ENCODE measurements around the gene PHYHIPL.

GRCh38 chr10:59287587-59288255, 111.3 kb downstream of the PHYHIPL start:
- TF ChIP-seq ZNF140 (tag by site-specific recombination; IDR thresholded peaks at IDR 0.05) (no peak), ZSCAN5A (tag by site-specific recombination; IDR thresholded peaks at IDR 0.05) (no peak), ZNF24 (tag by site-specific recombination; IDR thresholded peaks at IDR 0.05) (no peak), ZNF146 (tag by site-specific recombination; IDR thresholded peaks at IDR 0.05) (no peak), ZBTB20 (tag by site-specific recombination; IDR thresholded peaks at IDR 0.05) (no peak), TCF7L2 (IDR thresholded peaks at IDR 0.05; ENCODE audit: borderline replicate concordance, low read depth, low read length) (no peak), KLF9 (tag by site-specific recombination; IDR thresholded peaks at IDR 0.05; ENCODE audit: low read depth) (no peak)
- TF ChIP-seq, protein P1, sequence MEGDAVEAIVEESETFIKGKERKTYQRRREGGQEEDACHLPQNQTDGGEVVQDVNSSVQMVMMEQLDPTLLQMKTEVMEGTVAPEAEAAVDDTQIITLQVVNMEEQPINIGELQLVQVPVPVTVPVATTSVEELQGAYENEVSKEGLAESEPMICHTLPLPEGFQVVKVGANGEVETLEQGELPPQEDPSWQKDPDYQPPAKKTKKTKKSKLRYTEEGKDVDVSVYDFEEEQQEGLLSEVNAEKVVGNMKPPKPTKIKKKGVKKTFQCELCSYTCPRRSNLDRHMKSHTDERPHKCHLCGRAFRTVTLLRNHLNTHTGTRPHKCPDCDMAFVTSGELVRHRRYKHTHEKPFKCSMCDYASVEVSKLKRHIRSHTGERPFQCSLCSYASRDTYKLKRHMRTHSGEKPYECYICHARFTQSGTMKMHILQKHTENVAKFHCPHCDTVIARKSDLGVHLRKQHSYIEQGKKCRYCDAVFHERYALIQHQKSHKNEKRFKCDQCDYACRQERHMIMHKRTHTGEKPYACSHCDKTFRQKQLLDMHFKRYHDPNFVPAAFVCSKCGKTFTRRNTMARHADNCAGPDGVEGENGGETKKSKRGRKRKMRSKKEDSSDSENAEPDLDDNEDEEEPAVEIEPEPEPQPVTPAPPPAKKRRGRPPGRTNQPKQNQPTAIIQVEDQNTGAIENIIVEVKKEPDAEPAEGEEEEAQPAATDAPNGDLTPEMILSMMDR (tag by site-specific recombination; IDR thresholded peaks at IDR 0.05), result no peak
- TF ChIP-seq, protein P2, sequence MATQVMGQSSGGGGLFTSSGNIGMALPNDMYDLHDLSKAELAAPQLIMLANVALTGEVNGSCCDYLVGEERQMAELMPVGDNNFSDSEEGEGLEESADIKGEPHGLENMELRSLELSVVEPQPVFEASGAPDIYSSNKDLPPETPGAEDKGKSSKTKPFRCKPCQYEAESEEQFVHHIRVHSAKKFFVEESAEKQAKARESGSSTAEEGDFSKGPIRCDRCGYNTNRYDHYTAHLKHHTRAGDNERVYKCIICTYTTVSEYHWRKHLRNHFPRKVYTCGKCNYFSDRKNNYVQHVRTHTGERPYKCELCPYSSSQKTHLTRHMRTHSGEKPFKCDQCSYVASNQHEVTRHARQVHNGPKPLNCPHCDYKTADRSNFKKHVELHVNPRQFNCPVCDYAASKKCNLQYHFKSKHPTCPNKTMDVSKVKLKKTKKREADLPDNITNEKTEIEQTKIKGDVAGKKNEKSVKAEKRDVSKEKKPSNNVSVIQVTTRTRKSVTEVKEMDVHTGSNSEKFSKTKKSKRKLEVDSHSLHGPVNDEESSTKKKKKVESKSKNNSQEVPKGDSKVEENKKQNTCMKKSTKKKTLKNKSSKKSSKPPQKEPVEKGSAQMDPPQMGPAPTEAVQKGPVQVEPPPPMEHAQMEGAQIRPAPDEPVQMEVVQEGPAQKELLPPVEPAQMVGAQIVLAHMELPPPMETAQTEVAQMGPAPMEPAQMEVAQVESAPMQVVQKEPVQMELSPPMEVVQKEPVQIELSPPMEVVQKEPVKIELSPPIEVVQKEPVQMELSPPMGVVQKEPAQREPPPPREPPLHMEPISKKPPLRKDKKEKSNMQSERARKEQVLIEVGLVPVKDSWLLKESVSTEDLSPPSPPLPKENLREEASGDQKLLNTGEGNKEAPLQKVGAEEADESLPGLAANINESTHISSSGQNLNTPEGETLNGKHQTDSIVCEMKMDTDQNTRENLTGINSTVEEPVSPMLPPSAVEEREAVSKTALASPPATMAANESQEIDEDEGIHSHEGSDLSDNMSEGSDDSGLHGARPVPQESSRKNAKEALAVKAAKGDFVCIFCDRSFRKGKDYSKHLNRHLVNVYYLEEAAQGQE (tag by site-specific recombination; IDR thresholded peaks at IDR 0.05), result no peak
- TF ChIP-seq, protein P3, sequence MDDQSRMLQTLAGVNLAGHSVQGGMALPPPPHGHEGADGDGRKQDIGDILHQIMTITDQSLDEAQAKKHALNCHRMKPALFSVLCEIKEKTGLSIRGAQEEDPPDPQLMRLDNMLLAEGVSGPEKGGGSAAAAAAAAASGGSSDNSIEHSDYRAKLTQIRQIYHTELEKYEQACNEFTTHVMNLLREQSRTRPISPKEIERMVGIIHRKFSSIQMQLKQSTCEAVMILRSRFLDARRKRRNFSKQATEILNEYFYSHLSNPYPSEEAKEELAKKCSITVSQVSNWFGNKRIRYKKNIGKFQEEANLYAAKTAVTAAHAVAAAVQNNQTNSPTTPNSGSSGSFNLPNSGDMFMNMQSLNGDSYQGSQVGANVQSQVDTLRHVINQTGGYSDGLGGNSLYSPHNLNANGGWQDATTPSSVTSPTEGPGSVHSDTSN (CRISPR knock-in tag; IDR thresholded peaks at IDR 0.05), result no peak
- TF ChIP-seq, protein P4, sequence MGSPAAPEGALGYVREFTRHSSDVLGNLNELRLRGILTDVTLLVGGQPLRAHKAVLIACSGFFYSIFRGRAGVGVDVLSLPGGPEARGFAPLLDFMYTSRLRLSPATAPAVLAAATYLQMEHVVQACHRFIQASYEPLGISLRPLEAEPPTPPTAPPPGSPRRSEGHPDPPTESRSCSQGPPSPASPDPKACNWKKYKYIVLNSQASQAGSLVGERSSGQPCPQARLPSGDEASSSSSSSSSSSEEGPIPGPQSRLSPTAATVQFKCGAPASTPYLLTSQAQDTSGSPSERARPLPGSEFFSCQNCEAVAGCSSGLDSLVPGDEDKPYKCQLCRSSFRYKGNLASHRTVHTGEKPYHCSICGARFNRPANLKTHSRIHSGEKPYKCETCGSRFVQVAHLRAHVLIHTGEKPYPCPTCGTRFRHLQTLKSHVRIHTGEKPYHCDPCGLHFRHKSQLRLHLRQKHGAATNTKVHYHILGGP (tag by site-specific recombination; IDR thresholded peaks at IDR 0.05), result no peak
